ENCODE results near the gene IL1RAPL1.

- TF ChIP-seq CTCF (IDR thresholded peaks at IDR 0.05; ENCODE audit: poor library complexity, severe bottlenecking) (no peak), TAF1 (IDR thresholded peaks at IDR 0.05; ENCODE audit: low read depth) (no peak), EZH2 (IDR thresholded peaks at IDR 0.05; ENCODE audit: borderline replicate concordance, insufficient read depth, low read length, poor library complexity, severe bottlenecking) (no peak), SMC3 (conservative IDR thresholded peaks at IDR 0.05; ENCODE audit: poor library complexity) (no peak), REST (IDR thresholded peaks at IDR 0.05; ENCODE audit: borderline replicate concordance) (no peak), EP300 (conservative IDR thresholded peaks at IDR 0.05; ENCODE audit: poor library complexity, severe bottlenecking) (no peak), MXI1 (conservative IDR thresholded peaks at IDR 0.05; ENCODE audit: poor library complexity, severe bottlenecking) (no peak)
These were observed 333.1 kb downstream of the IL1RAPL1 start for GRCh38 chrX:28920153-28920943.
